GM13977 (cell line): ENCODE data around the gene TAS1R1.
A peak's percentile ranks its signal among the peaks of the same experiment; 100 is the strongest.

Experiments
- DNase-seq: peaks from one replicate; pipeline ENCODE4 v3.0.0; 2012; ENCODE audit warnings: low spot score
- in situ Hi-C: fragments of 300-500 bp; cut with MboI; formaldehyde crosslinking; loops from one replicate; pipeline ENCODE4 v1.12.0; 2022; ENCODE audit warnings: low sequenced_read_pairs, low pct_unique_long_range_greater_than_20kb, mixed read lengths, inconsistent platforms; ENCODE audit not compliant: unreplicated experiment
- TF ChIP-seq, protein P1 (sequence below): IDR thresholded peaks from 2 replicates; pipeline ENCODE4 v1.5.1; 2012; ENCODE audit warnings: mild to moderate bottlenecking, control low read depth; ENCODE audit not compliant: insufficient read depth; ENCODE audit errors: extremely low read depth, missing control alignments

The TAS1R1 gene

GRCh38 chr1:6614019-6614928, 59.2 kb downstream of the TAS1R1 start:
- in situ Hi-C loops, result no loop called here
- peak; percentile 94 for DNase-seq
- TF ChIP-seq, protein P1, sequence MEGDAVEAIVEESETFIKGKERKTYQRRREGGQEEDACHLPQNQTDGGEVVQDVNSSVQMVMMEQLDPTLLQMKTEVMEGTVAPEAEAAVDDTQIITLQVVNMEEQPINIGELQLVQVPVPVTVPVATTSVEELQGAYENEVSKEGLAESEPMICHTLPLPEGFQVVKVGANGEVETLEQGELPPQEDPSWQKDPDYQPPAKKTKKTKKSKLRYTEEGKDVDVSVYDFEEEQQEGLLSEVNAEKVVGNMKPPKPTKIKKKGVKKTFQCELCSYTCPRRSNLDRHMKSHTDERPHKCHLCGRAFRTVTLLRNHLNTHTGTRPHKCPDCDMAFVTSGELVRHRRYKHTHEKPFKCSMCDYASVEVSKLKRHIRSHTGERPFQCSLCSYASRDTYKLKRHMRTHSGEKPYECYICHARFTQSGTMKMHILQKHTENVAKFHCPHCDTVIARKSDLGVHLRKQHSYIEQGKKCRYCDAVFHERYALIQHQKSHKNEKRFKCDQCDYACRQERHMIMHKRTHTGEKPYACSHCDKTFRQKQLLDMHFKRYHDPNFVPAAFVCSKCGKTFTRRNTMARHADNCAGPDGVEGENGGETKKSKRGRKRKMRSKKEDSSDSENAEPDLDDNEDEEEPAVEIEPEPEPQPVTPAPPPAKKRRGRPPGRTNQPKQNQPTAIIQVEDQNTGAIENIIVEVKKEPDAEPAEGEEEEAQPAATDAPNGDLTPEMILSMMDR, result no peak

DNA sequence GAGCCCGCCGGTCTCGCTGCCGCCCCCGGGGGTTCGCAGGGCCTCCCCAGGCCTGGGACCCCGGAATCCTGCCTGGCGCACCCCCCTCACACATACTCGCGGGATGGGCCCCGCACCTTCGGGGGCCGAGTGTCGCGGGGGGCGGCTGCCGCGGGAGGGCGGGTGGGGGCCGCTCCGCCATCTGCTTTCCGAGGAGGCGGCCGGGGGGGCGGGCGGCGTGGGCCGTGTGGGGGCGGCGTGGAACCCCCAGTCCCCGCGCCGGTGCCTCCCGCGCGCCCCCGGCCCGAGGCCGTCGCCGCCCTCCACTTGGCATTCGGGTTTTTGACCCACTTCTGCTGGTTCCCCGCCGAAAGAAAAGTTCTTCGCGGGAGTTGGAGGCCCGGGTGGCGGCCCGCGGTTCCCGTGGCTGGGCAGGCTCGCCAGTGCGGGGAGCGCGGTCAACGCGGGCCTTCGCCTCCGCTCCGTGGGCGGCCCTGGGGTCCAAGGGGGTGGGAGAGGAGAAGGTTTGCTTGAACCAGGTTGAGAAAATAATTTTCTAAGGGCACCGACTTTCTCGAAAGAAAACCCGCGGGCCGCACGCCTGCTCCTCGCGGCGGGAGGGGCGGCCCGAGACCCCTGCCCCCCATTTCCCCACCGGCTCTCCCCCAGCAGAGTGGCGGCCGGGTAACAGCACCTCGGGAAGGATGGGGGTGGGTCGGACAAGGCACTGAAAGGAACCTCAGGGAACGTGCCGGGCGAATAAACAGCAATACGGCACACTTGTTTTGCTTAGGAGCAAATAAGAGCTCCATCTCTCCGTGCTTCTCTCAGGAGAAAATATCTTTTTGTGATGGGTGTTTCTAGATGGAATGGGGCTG, 60.0 kb downstream of the TAS1R1 start:
- TF ChIP-seq, protein P1, result no peak
- peak; percentile 65 for DNase-seq
- in situ Hi-C loops, result no loop called here

GRCh38 chr1:6619045-6619444, 63.9 kb downstream of the TAS1R1 start:
- in situ Hi-C loops, result no loop called here
- TF ChIP-seq, protein P1, result no peak
- DNase-seq, result no peak

DNA sequence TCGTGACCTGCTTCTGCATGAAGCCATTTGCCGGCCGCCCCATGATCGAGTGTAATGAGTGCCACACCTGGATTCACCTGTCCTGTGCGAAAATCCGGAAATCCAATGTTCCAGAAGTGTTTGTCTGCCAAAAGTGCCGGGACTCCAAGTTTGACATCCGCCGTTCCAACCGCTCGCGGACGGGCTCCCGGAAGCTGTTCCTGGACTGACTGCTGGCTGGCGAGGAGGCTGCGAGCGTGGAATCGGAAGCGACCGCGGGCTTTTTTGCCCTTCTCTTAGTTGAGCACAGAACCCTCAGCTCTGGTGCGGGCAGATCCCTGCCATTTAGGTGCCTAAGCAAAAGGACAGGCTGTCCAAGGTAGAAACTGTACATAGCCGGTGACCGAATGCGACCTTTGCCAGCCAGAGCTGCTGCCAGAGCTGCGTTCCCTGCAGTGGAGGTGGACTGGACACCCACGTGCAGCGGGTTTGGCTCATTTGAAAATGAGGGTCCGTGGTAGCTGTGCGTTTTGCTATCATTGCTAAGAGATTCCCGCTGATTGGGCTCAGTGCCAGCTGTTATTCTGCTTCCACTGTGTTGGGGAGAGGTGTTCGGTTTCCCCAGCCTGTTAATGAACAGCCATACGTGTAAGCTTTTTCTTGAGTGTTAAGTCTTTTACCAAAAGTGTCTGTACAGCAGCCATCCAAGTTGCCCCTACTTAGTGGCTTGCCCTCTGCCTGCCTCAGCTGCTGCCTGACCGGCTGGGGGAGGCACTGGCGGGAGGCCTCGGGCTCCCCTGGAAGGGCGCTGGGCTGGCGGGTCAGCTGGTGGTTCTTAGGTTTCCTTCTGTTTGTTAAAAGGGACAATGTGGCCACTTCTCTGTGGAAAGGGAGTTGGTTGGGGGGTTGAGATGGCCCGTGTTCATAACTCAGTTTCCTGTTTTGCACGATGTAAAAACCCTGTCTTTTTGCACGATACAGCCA, 66.6 kb downstream of the TAS1R1 start:
- in situ Hi-C loops, result no loop called here
- TF ChIP-seq, protein P1, result no peak
- DNase-seq, result no peak

GRCh38 chr1:6622396-6623152, 67.5 kb downstream of the TAS1R1 start:
- in situ Hi-C loops, result no loop called here
- TF ChIP-seq, protein P1, result no peak
- no peak for DNase-seq
